Adrenal gland (tissue), 5 donors: ENCODE results near the gene BCL7A.

Experiments used
- POLR2A ChIP-seq, 2 donors: fragments of 450-650 bp; IDR thresholded peaks; one replicate each; pipeline ENCODE4 v1.6.1; 2017; ENCODE audit warnings: antibody characterized with exemption in 2 of 2, mild to moderate bottlenecking in 2 of 2, moderate library complexity in 1 of 2
- TF ChIP-seq, protein P1 (sequence below), 6 experiments: fragments of 450-650 bp in 4 of 6; fragments of 200-600 bp in 2 of 6; sonication (generic) in 1 of 6; IDR thresholded peaks; 1 replicate in 5 of 6; 2 replicates in 1 of 6; pipeline versions ENCODE4 v1.5.1 to v1.8.0; 2016 to 2021; ENCODE audit warnings: antibody characterized with exemption in 6 of 6, mild to moderate bottlenecking in 2 of 6, moderate library complexity in 1 of 6
- donor health status: DM: no; HTN: no; CAD: no.

DNA sequence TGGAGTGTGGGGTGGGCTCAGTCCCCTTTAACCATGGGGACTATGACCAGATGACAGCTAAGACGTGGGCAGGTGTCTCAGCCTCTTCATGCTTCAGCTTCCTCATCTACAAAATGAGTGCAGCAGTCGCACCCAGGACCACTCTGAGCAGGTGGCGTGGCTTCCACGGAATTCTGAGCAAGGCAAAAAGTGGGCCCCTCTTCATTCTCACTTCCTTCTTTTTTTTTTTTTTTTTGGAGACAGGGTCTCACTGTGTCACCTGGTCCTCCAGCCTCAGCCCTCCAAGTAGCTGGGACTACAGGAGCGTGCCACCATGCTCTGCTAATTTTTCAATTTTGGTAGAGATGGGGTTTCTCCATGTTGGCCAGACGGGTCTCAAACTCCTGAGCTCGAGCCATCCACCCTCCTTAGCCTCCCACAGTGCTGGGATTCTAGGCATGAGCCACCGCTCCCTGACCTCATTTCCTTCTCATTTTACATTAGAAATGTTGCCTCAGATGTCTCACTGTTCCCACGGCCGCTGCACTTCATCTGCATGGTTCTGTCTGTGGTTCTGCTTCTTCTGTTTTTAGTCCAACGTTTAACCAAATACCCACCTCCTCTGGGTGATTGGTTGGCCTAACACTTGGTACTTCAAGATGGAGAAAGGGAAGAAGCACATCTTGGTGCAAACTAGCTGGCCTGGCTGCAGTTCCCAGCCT lies 41.3 kb upstream of the BCL7A start:
- TF ChIP-seq, protein P1, sequence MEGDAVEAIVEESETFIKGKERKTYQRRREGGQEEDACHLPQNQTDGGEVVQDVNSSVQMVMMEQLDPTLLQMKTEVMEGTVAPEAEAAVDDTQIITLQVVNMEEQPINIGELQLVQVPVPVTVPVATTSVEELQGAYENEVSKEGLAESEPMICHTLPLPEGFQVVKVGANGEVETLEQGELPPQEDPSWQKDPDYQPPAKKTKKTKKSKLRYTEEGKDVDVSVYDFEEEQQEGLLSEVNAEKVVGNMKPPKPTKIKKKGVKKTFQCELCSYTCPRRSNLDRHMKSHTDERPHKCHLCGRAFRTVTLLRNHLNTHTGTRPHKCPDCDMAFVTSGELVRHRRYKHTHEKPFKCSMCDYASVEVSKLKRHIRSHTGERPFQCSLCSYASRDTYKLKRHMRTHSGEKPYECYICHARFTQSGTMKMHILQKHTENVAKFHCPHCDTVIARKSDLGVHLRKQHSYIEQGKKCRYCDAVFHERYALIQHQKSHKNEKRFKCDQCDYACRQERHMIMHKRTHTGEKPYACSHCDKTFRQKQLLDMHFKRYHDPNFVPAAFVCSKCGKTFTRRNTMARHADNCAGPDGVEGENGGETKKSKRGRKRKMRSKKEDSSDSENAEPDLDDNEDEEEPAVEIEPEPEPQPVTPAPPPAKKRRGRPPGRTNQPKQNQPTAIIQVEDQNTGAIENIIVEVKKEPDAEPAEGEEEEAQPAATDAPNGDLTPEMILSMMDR (IDR thresholded peaks at IDR 0.05) = no peak
- no peak for TF ChIP-seq POLR2A (IDR thresholded peaks at IDR 0.05)
